HepG2 (cell line): ENCODE data around the gene SLC25A17. TPM values are rescaled to one million over a fixed set of nuclear protein-coding genes. Genes with fewer than 3 reads are reported as not detected.

Experiments
- ETV6 ChIP-seq: sonication (generic); formaldehyde crosslinking; conservative IDR thresholded peaks from 2 replicates; pipeline ENCODE4 v1.4.0; 2020; ENCODE audit warnings: missing genetic modification reagents
- FLYWCH1 ChIP-seq: sonication (generic); formaldehyde crosslinking; IDR thresholded peaks from 2 replicates; pipeline ENCODE4 v1.8.1; 2023; ENCODE audit warnings: mild to moderate bottlenecking, missing genetic modification reagents
- GABPB1 ChIP-seq: IDR thresholded peaks from 2 replicates; pipeline ENCODE4 v1.6.1; 2016; ENCODE audit warnings: mild to moderate bottlenecking, missing genetic modification reagents, moderate library complexity, missing compliant biosample characterization
- GZF1 ChIP-seq: sonication (generic); formaldehyde crosslinking; IDR thresholded peaks from 2 replicates; pipeline ENCODE4 v1.5.1; 2020; ENCODE audit warnings: mild to moderate bottlenecking, missing genetic modification reagents
- HHEX ChIP-seq: IDR thresholded peaks from 2 replicates; pipeline ENCODE4 v1.6.1; 2016; ENCODE audit warnings: control low read depth
- HOXA5 ChIP-seq: sonication (generic); formaldehyde crosslinking; IDR thresholded peaks from 2 replicates; pipeline ENCODE4 v1.4.0; 2020; ENCODE audit warnings: missing genetic modification reagents
- IRF2 ChIP-seq: IDR thresholded peaks from 2 replicates; pipeline ENCODE4 v1.6.1; 2018; ENCODE audit warnings: missing genetic modification reagents, missing compliant biosample characterization
- MXD4 ChIP-seq: IDR thresholded peaks from 2 replicates; pipeline ENCODE4 v1.6.1; 2016; ENCODE audit warnings: mild to moderate bottlenecking, missing biosample characterization, missing genetic modification reagents
- PHB2 ChIP-seq: fragments of 450-650 bp; IDR thresholded peaks from 2 replicates; pipeline ENCODE4 v1.6.1; 2018; ENCODE audit not compliant: partially characterized antibody
- TBL1XR1 ChIP-seq: fragments of 150-350 bp; IDR thresholded peaks from 2 replicates; pipeline ENCODE4 v1.6.1; 2014; ENCODE audit warnings: borderline replicate concordance, low read length; ENCODE audit not compliant: partially characterized antibody
- ZKSCAN8 ChIP-seq: IDR thresholded peaks from 2 replicates; pipeline ENCODE4 v1.6.1; 2016; ENCODE audit warnings: borderline replicate concordance, missing genetic modification reagents, missing compliant biosample characterization
- ZNF256 ChIP-seq: sonication (generic); formaldehyde crosslinking; conservative IDR thresholded peaks from 2 replicates; pipeline ENCODE4 v1.4.0; 2020; ENCODE audit warnings: missing genetic modification reagents
- ZNF264 ChIP-seq: sonication (generic); formaldehyde crosslinking; IDR thresholded peaks from 2 replicates; pipeline ENCODE4 v1.4.0; 2020; ENCODE audit warnings: missing genetic modification reagents
- ZNF543 ChIP-seq: sonication (generic); formaldehyde crosslinking; IDR thresholded peaks from 2 replicates; pipeline ENCODE4 v1.4.0; 2020; ENCODE audit warnings: mild to moderate bottlenecking, missing genetic modification reagents
- ZNF614 ChIP-seq: IDR thresholded peaks from 2 replicates; pipeline ENCODE4 v1.6.1; 2018; ENCODE audit warnings: missing biosample characterization, missing genetic modification reagents, inconsistent platforms, borderline replicate concordance
- ZNF629 ChIP-seq: sonication (generic); formaldehyde crosslinking; conservative IDR thresholded peaks from 2 replicates; pipeline ENCODE4 v1.5.0; 2020; ENCODE audit warnings: missing genetic modification reagents
- ZNF780A ChIP-seq: sonication (generic); formaldehyde crosslinking; IDR thresholded peaks from 2 replicates; pipeline ENCODE4 v1.8.0; 2022; ENCODE audit warnings: mild to moderate bottlenecking, missing genetic modification reagents, moderate library complexity
- polyA plus RNA-seq, 8 experiments: library from polyadenylated mRNA; depleted of rRNA in 3 of 8; stranded (reverse) in 7 of 8; unstranded in 1 of 8; fragments of >200 nt; fragmentation: Illumina TruSeq in 4 of 8; extraction: Trizol in 4 of 8; gene quantifications; 2 replicates each; pipeline versions ENCODE4 v1.2.1 to v1.2.3, GENCODE V29; 2011 to 2016; ENCODE audit warnings: low read depth in 4 of 8, missing spikeins in 1 of 8, mixed read lengths in 1 of 8; ENCODE audit not compliant: insufficient read depth in 1 of 8
- total RNA-seq, 5 experiments: library from RNA; depleted of rRNA; stranded (reverse); fragments of >200 nt; fragmentation: Illumina TruSeq; extraction: Trizol; gene quantifications; 2 replicates each; pipeline ENCODE4 v1.2.3, GENCODE V29; 2016; ENCODE audit warnings: low read depth in 1 of 5
- TF ChIP-seq, protein P1 (sequence below): sonication (generic); formaldehyde crosslinking; IDR thresholded peaks from 2 replicates; pipeline ENCODE4 v1.4.0; 2020; ENCODE audit warnings: missing genetic modification reagents
- TF ChIP-seq, protein P2 (sequence below): sonication (generic); formaldehyde crosslinking; conservative IDR thresholded peaks from 2 replicates; pipeline ENCODE4 v1.4.0; 2020; ENCODE audit warnings: missing genetic modification reagents
- TF ChIP-seq, protein P3 (sequence below): sonication (generic); formaldehyde crosslinking; IDR thresholded peaks from 2 replicates; pipeline ENCODE4 v1.5.1; 2020; ENCODE audit warnings: mild to moderate bottlenecking, missing genetic modification reagents, moderate library complexity
- TF ChIP-seq, protein P4 (sequence below): conservative IDR thresholded peaks from 2 replicates; pipeline ENCODE4 v1.6.1; 2018; ENCODE audit warnings: missing genetic modification reagents

The SLC25A17 gene
- total and polyA plus RNA-seq, 2 of the 13 experiments (the other 11 are each of a cell fraction or from before 2014, with no cell fraction given) = 15.7 to 27.9 TPM

DNA sequence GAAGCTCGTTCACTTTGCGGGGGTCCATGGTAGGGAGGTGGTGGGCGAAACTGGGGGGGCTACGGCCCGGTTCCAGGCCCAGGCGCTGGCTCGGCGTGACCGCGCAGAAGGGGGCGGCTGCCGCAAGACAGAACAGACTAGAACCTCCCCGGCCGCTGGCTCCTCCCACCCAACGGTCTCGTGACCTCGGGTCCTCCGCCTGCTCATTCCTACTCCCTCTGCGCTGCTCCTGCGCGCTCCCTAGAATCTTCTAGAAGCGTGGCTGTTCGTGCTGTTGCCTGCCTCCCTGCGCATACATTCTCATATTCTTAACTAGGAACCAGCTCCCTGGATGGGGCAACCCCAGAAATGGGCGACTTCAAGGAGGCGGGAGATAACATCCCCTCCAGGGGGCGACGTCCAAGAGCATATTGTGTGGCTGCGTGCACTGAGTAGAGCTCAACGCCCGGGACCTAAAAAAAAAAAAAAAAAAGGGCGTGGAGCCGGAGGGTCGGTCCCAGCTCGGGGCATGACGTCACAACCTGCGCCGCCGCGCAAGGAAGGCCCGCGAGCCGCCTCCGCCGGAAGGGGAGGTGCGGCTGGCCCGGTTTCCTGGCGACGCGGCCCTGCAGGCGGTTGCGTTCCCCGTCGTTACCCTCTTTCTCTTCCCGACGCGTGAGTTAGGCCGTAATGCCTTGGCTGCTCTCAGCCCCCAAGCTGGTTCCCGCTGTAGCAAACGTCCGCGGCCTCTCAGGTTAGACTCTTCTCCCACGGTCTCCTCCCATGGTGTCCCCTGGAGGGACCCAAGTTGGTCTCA is 37.6 kb upstream of the SLC25A17 start, which contains the start of the genes ST13 and XPNPEP3 (continued):
- TF ChIP-seq, protein P1, sequence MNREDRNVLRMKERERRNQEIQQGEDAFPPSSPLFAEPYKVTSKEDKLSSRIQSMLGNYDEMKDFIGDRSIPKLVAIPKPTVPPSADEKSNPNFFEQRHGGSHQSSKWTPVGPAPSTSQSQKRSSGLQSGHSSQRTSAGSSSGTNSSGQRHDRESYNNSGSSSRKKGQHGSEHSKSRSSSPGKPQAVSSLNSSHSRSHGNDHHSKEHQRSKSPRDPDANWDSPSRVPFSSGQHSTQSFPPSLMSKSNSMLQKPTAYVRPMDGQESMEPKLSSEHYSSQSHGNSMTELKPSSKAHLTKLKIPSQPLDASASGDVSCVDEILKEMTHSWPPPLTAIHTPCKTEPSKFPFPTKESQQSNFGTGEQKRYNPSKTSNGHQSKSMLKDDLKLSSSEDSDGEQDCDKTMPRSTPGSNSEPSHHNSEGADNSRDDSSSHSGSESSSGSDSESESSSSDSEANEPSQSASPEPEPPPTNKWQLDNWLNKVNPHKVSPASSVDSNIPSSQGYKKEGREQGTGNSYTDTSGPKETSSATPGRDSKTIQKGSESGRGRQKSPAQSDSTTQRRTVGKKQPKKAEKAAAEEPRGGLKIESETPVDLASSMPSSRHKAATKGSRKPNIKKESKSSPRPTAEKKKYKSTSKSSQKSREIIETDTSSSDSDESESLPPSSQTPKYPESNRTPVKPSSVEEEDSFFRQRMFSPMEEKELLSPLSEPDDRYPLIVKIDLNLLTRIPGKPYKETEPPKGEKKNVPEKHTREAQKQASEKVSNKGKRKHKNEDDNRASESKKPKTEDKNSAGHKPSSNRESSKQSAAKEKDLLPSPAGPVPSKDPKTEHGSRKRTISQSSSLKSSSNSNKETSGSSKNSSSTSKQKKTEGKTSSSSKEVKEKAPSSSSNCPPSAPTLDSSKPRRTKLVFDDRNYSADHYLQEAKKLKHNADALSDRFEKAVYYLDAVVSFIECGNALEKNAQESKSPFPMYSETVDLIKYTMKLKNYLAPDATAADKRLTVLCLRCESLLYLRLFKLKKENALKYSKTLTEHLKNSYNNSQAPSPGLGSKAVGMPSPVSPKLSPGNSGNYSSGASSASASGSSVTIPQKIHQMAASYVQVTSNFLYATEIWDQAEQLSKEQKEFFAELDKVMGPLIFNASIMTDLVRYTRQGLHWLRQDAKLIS (CRISPR knock-in tag) = no peak
- TF ChIP-seq, protein P2, sequence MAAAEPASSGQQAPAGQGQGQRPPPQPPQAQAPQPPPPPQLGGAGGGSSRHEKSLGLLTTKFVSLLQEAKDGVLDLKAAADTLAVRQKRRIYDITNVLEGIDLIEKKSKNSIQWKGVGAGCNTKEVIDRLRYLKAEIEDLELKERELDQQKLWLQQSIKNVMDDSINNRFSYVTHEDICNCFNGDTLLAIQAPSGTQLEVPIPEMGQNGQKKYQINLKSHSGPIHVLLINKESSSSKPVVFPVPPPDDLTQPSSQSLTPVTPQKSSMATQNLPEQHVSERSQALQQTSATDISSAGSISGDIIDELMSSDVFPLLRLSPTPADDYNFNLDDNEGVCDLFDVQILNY = 0 out of 2 replicates have a peak, but pooled peaks have one; percentile 36
- TF ChIP-seq ZKSCAN8 (CRISPR knock-in tag) (peak; percentile 58; the same call in 1 of the 2 replicates), ZNF629 (CRISPR knock-in tag) (no peak), ZNF614 (CRISPR knock-in tag) (peak; percentile 68; the same call in 1 of the 2 replicates), GZF1 (CRISPR knock-in tag) (no peak), HHEX (CRISPR knock-in tag) (no peak), TBL1XR1 (peak; percentile 37), GABPB1 (peak; percentile 98), ETV6 (CRISPR knock-in tag) (no peak), PHB2 (no peak), IRF2 (CRISPR knock-in tag) (no peak), HOXA5 (CRISPR knock-in tag) (peak; percentile 78; the same call in 1 of the 2 replicates), ZNF543 (CRISPR knock-in tag) (peak; percentile 79; the same call in 1 of the 2 replicates), ZNF780A (CRISPR knock-in tag) (peak; percentile 70; the same call in 1 of the 2 replicates), MXD4 (peak; percentile 64; the same call in 1 of the 2 replicates), ZNF256 (0 out of 2 replicates have a peak, but pooled peaks have one; percentile 20), FLYWCH1 (CRISPR knock-in tag) (no peak), ZNF264 (CRISPR knock-in tag) (no peak)
- TF ChIP-seq, protein P3, sequence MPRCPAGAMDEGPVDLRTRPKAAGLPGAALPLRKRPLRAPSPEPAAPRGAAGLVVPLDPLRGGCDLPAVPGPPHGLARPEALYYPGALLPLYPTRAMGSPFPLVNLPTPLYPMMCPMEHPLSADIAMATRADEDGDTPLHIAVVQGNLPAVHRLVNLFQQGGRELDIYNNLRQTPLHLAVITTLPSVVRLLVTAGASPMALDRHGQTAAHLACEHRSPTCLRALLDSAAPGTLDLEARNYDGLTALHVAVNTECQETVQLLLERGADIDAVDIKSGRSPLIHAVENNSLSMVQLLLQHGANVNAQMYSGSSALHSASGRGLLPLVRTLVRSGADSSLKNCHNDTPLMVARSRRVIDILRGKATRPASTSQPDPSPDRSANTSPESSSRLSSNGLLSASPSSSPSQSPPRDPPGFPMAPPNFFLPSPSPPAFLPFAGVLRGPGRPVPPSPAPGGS (CRISPR knock-in tag) = peak; percentile 70; the same call in 1 of the 2 replicates
- TF ChIP-seq, protein P4, sequence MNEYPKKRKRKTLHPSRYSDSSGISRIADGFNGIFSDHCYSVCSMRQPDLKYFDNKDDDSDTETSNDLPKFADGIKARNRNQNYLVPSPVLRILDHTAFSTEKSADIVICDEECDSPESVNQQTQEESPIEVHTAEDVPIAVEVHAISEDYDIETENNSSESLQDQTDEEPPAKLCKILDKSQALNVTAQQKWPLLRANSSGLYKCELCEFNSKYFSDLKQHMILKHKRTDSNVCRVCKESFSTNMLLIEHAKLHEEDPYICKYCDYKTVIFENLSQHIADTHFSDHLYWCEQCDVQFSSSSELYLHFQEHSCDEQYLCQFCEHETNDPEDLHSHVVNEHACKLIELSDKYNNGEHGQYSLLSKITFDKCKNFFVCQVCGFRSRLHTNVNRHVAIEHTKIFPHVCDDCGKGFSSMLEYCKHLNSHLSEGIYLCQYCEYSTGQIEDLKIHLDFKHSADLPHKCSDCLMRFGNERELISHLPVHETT (CRISPR knock-in tag) = no peak; the same call in 1 of the 2 replicates
